Urinary bladder (tissue), 4 donors: ENCODE data around the gene TIGD3. TPM values are rescaled to one million over a fixed set of nuclear protein-coding genes. Genes with fewer than 3 reads are reported as not detected.

Source experiments
- DNase-seq: peaks from one replicate; pipeline ENCODE4 v3.0.0-alpha.2; 2015; ENCODE audit errors: extremely low spot score
- H3K27ac ChIP-seq: one replicate; pipeline ENCODE4 v1.5.1; 2013; ENCODE audit warnings: low read depth, mild to moderate bottlenecking, moderate library complexity
- H3K36me3 ChIP-seq: one replicate; pipeline ENCODE4 v1.6.1; 2013; ENCODE audit warnings: mild to moderate bottlenecking, moderate library complexity; ENCODE audit not compliant: insufficient read depth
- H3K4me1 ChIP-seq: one replicate; pipeline ENCODE4 v1.6.1; 2013; ENCODE audit warnings: mild to moderate bottlenecking, moderate library complexity; ENCODE audit not compliant: insufficient read depth
- H3K4me3 ChIP-seq: one replicate; pipeline ENCODE4 v1.5.1; 2013; ENCODE audit warnings: low read depth, low read length
- WGBS: extraction: QIAGEN DNeasy Blood & Tissue Kit; methylation state at CpG from one replicate; pipeline ENCODE4 v1.1.7; 2013; 5-methylcytosine and 5-hydroxymethylcytosine counted together
- polyA plus RNA-seq: library from polyadenylated mRNA; stranded (reverse); fragments of 200-250 nt; gene quantifications from one replicate; pipeline ENCODE4 v1.2.3, GENCODE V29; 2013
- total RNA-seq: library from RNA; depleted of rRNA; stranded (reverse); fragments of >200 nt; gene quantifications from one replicate; pipeline ENCODE4 v1.2.3, GENCODE V29; 2014
- donor health status: healthy with polysubstance abuse.
- donor health status: healthy.

Gene TIGD3
- total and polyA plus RNA-seq, 2 donors = 0.11 to 0.16 TPM

DNA sequence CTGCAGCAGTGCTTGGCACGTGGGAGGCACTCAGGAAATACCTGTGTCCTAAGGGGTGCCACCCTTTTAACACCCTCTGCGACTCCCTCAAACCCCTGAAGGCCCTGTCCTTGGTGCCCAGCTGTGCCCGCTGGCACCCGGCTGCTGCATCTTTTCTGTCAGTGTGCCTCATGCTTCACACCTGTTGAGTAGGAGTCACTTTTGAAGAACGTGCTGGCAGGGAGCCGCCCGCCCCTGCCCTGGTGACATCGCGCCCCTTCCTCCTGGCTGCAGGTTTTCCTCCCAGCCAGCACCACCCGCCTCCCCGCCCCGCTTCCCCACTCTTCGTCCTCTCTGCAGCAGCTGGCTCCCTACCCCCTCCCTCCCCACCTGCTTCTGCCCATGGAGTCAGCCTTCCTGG is 49.7 kb downstream of the TIGD3 start:
- no peak overlapping the region for H3K4me3 ChIP-seq
- H3K27ac ChIP-seq = no peak overlapping the region
- 87% methylated on average over 13 of the region's 13 CpGs for WGBS
- H3K4me1 ChIP-seq = no peaks in the 10 kb centered on the region
- H3K36me3 ChIP-seq = peaks cover 11% of the 10 kb centered on the region
- no peak for DNase-seq

- Histone ChIP-seq H3K36me3 (peaks cover 13% of the 10 kb centered on the region), H3K4me3 (no peak overlapping the region), H3K27ac (no peak overlapping the region), H3K4me1 (no peaks in the 10 kb centered on the region)
- WGBS = 91% methylated on average over 24 of the region's 24 CpGs
- no peak for DNase-seq
These were observed 50.2 kb downstream of the TIGD3 start for GRCh38 chr11:65404638-65405339.

Other genes with a start within 250 kb of the TIGD3 start
- 9.6 TPM for gene TM7SF2, start 242.9 kb upstream of the TIGD3 start, total RNA-seq
- gene TM7SF2, start 242.9 kb upstream of the TIGD3 start, polyA plus RNA-seq = 12.1 TPM
- gene ZNHIT2, start 237.1 kb upstream of the TIGD3 start, total RNA-seq = 2.6 TPM
- gene ZNHIT2, start 237.1 kb upstream of the TIGD3 start, polyA plus RNA-seq = 19.8 TPM
- 177 TPM for gene FAU, start 232.6 kb upstream of the TIGD3 start, total RNA-seq
- 1,282 TPM for gene FAU, start 232.6 kb upstream of the TIGD3 start, polyA plus RNA-seq
- gene MRPL49, start 232.4 kb upstream of the TIGD3 start, total RNA-seq = 26.8 TPM
- gene MRPL49, start 232.4 kb upstream of the TIGD3 start, polyA plus RNA-seq = 55.6 TPM
- 16.2 TPM for gene SYVN1, start 220.2 kb upstream of the TIGD3 start, total RNA-seq
- gene SYVN1, start 220.2 kb upstream of the TIGD3 start, polyA plus RNA-seq = 29.3 TPM
- gene SPDYC, start 184.5 kb upstream of the TIGD3 start, total RNA-seq = not detected
- gene SPDYC, start 184.5 kb upstream of the TIGD3 start, polyA plus RNA-seq = not detected
- 94.3 TPM for gene CAPN1, start 172.8 kb upstream of the TIGD3 start, total RNA-seq
- 123 TPM for gene CAPN1, start 172.8 kb upstream of the TIGD3 start, polyA plus RNA-seq
- gene POLA2, start 92.8 kb upstream of the TIGD3 start, total RNA-seq = 10.3 TPM
- 10.7 TPM for gene POLA2, start 92.8 kb upstream of the TIGD3 start, polyA plus RNA-seq
- gene CDC42EP2, start 39.9 kb upstream of the TIGD3 start, total RNA-seq = 17.6 TPM
- gene CDC42EP2, start 39.9 kb upstream of the TIGD3 start, polyA plus RNA-seq = 30.1 TPM
- gene DPF2, start 20.9 kb upstream of the TIGD3 start, total RNA-seq = 29.3 TPM
- 55.2 TPM for gene DPF2, start 20.9 kb upstream of the TIGD3 start, polyA plus RNA-seq
- gene SLC25A45, start 27.9 kb downstream of the TIGD3 start, total RNA-seq = 5.0 TPM
- 4.3 TPM for gene SLC25A45, start 27.9 kb downstream of the TIGD3 start, polyA plus RNA-seq
- gene FRMD8, start 31.9 kb downstream of the TIGD3 start, total RNA-seq = 17.3 TPM
- gene FRMD8, start 31.9 kb downstream of the TIGD3 start, polyA plus RNA-seq = 26.3 TPM
- gene NEAT1, start 68.0 kb downstream of the TIGD3 start, total RNA-seq = 104 TPM
- 450 TPM for gene NEAT1, start 68.0 kb downstream of the TIGD3 start, polyA plus RNA-seq
- 27,753 TPM for gene MALAT1, start 144.3 kb downstream of the TIGD3 start, total RNA-seq
- gene MALAT1, start 144.3 kb downstream of the TIGD3 start, polyA plus RNA-seq = 141 TPM
- gene SCYL1, start 170.3 kb downstream of the TIGD3 start, total RNA-seq = 43.4 TPM
- 82.0 TPM for gene SCYL1, start 170.3 kb downstream of the TIGD3 start, polyA plus RNA-seq
- gene LTBP3, start 203.6 kb downstream of the TIGD3 start, total RNA-seq = 58.5 TPM
- gene LTBP3, start 203.6 kb downstream of the TIGD3 start, polyA plus RNA-seq = 145 TPM
- 14.6 TPM for gene ZNRD2, start 215.7 kb downstream of the TIGD3 start, total RNA-seq
- 94.9 TPM for gene ZNRD2, start 215.7 kb downstream of the TIGD3 start, polyA plus RNA-seq
- gene FAM89B, start 217.8 kb downstream of the TIGD3 start, total RNA-seq = 10.9 TPM
- 82.7 TPM for gene FAM89B, start 217.8 kb downstream of the TIGD3 start, polyA plus RNA-seq
- 45.9 TPM for gene EHBP1L1, start 221.3 kb downstream of the TIGD3 start, total RNA-seq
- 178 TPM for gene EHBP1L1, start 221.3 kb downstream of the TIGD3 start, polyA plus RNA-seq
- 0.63 TPM for gene KCNK7, start 241.0 kb downstream of the TIGD3 start, total RNA-seq
- 1.2 TPM for gene KCNK7, start 241.0 kb downstream of the TIGD3 start, polyA plus RNA-seq